ENCODE results near the gene NOS2.
"Not testable (repeated sequence)": the region's sequence is repeated elsewhere in the genome, so short reads cannot be mapped to it uniquely, and the experiment has no call there.

The NOS2 gene
- 0 to 3.4 (median 0) reads per million in 17 experiments for total RNA-seq

- no peak for DNase-seq
These were observed at the start of gene NOS2 for GRCh38 chr17:27800522-27800921. NOS2 (minus strand) TSS chr17:27800529; CDS start chr17:27798809, 1,720 bp downstream.

- DNase-seq: no peak
These were observed 49.3 kb upstream of the NOS2 start for GRCh38 chr17:27849474-27850185.

GRCh38 chr17:27848931-27849330 lies 48.6 kb upstream of the NOS2 start:
- DNase-seq: no peak

GRCh38 chr17:27846808-27847307 lies 46.5 kb upstream of the NOS2 start:
- DNase-seq: not testable (repeated sequence)

GRCh38 chr17:27846042-27846655 lies 45.8 kb upstream of the NOS2 start:
- DNase-seq: peak in 2 of 4 experiments; percentile 10

- DNase-seq: no peak
These were observed 45.1 kb upstream of the NOS2 start for GRCh38 chr17:27845264-27846041.

GRCh38 chr17:27840688-27841087 lies 40.4 kb upstream of the NOS2 start:
- DNase-seq: no peak

- DNase-seq: not testable (repeated sequence)
These were observed 40.0 kb upstream of the NOS2 start for GRCh38 chr17:27840406-27840678.

GRCh38 chr17:27839571-27840405 lies 39.5 kb upstream of the NOS2 start:
- DNase-seq: not testable (repeated sequence)

GRCh38 chr17:27838607-27839006 lies 38.3 kb upstream of the NOS2 start:
- not testable (repeated sequence) for DNase-seq

GRCh38 chr17:27837769-27838168 lies 37.4 kb upstream of the NOS2 start:
- DNase-seq: not testable (repeated sequence)

GRCh38 chr17:27836651-27837050 lies 36.3 kb upstream of the NOS2 start:
- no peak for DNase-seq

GRCh38 chr17:27834571-27834970 lies 34.2 kb upstream of the NOS2 start:
- no peak for DNase-seq

GRCh38 chr17:27832831-27833230 lies 32.5 kb upstream of the NOS2 start:
- DNase-seq: no peak

GRCh38 chr17:27829888-27830287 lies 29.6 kb upstream of the NOS2 start:
- not testable (repeated sequence) for DNase-seq

GRCh38 chr17:27829143-27829711 lies 28.9 kb upstream of the NOS2 start:
- not testable (repeated sequence) for DNase-seq

- peak in 1 of 4 experiments; percentile 13 for DNase-seq
These were observed 25.1 kb upstream of the NOS2 start for GRCh38 chr17:27825459-27825858.

- no peak for DNase-seq
These were observed 24.4 kb upstream of the NOS2 start for GRCh38 chr17:27824745-27825144.

- DNase-seq: no peak
These were observed 23.9 kb upstream of the NOS2 start for GRCh38 chr17:27824176-27824715.

- DNase-seq: not testable (repeated sequence)
These were observed 21.8 kb upstream of the NOS2 start for GRCh38 chr17:27822108-27822507.

- DNase-seq: no peak
These were observed 21.0 kb upstream of the NOS2 start for GRCh38 chr17:27821318-27821717.

- DNase-seq: no peak
These were observed 18.8 kb upstream of the NOS2 start for GRCh38 chr17:27819145-27819544.
